ENCODE results near the gene ABCC11.

DNA sequence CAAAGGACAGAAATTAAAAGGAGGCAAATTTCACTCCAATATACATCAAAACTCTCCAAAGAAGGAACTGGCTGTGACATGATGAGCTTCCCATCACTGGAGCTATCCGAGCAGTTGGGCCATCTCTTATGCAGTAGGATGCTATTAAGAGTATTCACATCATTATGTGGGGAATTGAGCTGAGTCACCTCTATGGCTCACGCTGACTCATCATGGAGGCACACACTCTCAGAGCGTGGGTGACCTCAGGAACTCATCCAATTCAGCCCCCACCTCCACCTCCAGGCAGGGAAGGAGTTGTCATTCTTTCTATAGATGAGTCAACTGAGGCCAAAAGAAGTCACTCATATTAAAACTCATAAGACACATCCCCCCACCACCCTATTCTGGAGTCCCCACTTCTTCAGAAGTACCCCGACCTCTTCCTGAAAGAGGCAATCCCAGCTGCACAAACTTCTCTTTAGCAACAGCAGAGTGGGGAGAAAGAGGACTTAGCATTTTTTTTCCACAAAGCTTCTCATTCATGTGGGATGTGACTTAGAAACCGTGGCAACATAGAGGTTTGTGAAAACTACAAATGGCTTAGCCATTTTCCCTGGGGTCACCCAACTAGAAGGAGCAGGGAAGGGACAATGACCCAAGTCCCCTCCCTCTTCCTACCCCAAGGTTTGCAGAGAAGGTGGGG, 124.1 kb downstream of the ABCC11 start:
- TF ChIP-seq, protein P1, sequence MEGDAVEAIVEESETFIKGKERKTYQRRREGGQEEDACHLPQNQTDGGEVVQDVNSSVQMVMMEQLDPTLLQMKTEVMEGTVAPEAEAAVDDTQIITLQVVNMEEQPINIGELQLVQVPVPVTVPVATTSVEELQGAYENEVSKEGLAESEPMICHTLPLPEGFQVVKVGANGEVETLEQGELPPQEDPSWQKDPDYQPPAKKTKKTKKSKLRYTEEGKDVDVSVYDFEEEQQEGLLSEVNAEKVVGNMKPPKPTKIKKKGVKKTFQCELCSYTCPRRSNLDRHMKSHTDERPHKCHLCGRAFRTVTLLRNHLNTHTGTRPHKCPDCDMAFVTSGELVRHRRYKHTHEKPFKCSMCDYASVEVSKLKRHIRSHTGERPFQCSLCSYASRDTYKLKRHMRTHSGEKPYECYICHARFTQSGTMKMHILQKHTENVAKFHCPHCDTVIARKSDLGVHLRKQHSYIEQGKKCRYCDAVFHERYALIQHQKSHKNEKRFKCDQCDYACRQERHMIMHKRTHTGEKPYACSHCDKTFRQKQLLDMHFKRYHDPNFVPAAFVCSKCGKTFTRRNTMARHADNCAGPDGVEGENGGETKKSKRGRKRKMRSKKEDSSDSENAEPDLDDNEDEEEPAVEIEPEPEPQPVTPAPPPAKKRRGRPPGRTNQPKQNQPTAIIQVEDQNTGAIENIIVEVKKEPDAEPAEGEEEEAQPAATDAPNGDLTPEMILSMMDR (IDR thresholded peaks at IDR 0.05), result no peak
- TF ChIP-seq POLR2A (IDR thresholded peaks at IDR 0.05), result no peak
- TF ChIP-seq EP300 (IDR thresholded peaks at IDR 0.05), result no peak
- no peak for TF ChIP-seq POLR2AphosphoS5 (IDR thresholded peaks at IDR 0.05)
